HUES6 (cell line): ENCODE data around the gene SH3RF3.
A peak's percentile ranks its signal among the peaks of the same experiment; 100 is the strongest.
"Not testable (repeated sequence)": the region's sequence is repeated elsewhere in the genome, so short reads cannot be mapped to it uniquely, and the experiment has no call there.

ENCODE experiments used
- H3K27ac ChIP-seq: 2 replicates; pipeline ENCODE4 v1.7.0; 2013; ENCODE audit warnings: low read depth, mild to moderate bottlenecking, low read length, inconsistent platforms
- H3K27me3 ChIP-seq: 2 replicates; pipeline ENCODE4 v1.6.1; 2013; ENCODE audit warnings: low read length; ENCODE audit not compliant: control insufficient read depth, insufficient read depth
- H3K36me3 ChIP-seq: 2 replicates; pipeline ENCODE4 v1.6.1; 2013; ENCODE audit warnings: low read length; ENCODE audit not compliant: control insufficient read depth, insufficient read depth
- H3K4me1 ChIP-seq: 2 replicates; pipeline ENCODE4 v1.6.1; 2013; ENCODE audit warnings: low read length; ENCODE audit not compliant: control insufficient read depth, insufficient read depth
- H3K4me3 ChIP-seq: 2 replicates; pipeline ENCODE4 v1.5.1; 2013; ENCODE audit warnings: low read depth, low read length
- H3K9ac ChIP-seq: one replicate; pipeline ENCODE4 v1.6.1; 2013; ENCODE audit warnings: mild to moderate bottlenecking, low read length
- H3K9me3 ChIP-seq: 2 replicates; pipeline ENCODE4 v1.6.1; 2013; ENCODE audit warnings: low read depth, low read length; ENCODE audit not compliant: control insufficient read depth, insufficient read depth

SH3RF3 gene

DNA sequence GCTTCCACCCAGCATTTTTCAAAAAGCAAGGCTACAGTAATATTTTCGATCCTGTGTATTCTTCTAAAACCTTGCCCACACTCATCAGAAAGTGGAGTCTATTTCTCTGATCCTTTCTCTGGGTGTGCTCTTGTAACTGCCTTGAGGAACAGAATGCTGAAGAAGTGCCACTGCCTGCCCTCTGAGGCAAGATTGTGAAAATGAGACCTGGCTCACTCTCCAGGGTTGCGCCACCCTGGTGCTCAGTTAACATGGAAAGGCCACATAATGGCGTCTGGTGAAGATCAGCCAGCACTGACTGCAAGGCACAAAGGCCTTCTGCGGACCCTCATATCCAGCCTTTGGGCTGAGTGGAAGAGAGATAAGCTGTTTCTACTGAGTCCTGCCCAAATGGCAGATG lies 11.2 kb upstream of the SH3RF3 start:
- Histone ChIP-seq H3K36me3 (no peaks in the 10 kb centered on the region), H3K27ac (no peak overlapping the region), H3K4me3 (no peak overlapping the region), H3K4me1 (no peaks in the 10 kb centered on the region), H3K9ac (no peak overlapping the region), H3K9me3 (peaks cover 10% of the 10 kb centered on the region), H3K27me3 (no peaks in the 10 kb centered on the region)

DNA sequence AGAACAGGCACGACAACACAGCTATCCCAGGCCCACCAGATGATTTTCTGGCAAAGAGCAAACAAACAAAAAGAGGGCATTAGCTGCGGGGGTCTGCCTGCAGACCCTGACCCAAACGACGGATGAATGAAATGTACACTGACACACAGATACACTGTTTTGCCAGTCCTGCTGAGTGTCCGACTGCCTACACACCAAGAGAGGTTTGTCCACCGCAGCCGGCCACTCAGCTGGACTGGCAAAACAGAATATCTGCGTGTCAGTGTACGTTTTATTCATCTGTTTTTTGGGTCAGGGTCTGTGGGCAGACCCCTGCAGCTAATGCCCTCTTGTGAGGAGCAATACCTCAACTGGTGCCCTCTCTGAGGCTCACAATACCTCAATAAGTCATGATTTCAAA lies 10.7 kb upstream of the SH3RF3 start:
- H3K4me1 ChIP-seq = no peaks in the 10 kb centered on the region
- H3K9ac ChIP-seq = no peak overlapping the region
- no peaks in the 10 kb centered on the region for H3K27me3 ChIP-seq
- H3K4me3 ChIP-seq = no peak overlapping the region
- no peak overlapping the region for H3K27ac ChIP-seq
- peaks cover 10% of the 10 kb centered on the region for H3K9me3 ChIP-seq
- H3K36me3 ChIP-seq = no peaks in the 10 kb centered on the region

DNA sequence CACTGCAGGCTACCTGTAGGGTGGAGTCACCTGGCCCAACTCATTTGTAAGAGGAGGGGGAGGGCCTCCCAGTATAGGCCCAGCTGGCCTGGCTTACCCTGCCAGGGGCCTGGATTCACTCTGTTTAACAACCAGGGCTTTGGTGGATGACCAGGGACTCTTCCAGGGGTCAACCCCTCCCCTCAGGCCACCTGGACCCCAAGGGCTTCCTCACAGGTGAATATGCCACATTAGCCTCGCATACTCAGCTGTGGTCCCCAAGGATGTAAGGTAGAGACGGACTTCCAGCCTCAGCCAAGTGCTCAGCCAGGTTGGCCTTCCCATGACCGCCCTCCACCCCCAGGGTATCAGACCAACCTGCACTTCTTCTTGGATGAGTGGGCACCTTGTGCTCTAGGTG lies 8.8 kb upstream of the SH3RF3 start:
- Histone ChIP-seq H3K9me3 (peaks cover 10% of the 10 kb centered on the region), H3K27me3 (no peaks in the 10 kb centered on the region), H3K9ac (no peak overlapping the region), H3K36me3 (no peaks in the 10 kb centered on the region), H3K27ac (no peak overlapping the region), H3K4me3 (no peak overlapping the region), H3K4me1 (peaks cover 5% of the 10 kb centered on the region; the same call in 1 of the 2 replicates)

DNA sequence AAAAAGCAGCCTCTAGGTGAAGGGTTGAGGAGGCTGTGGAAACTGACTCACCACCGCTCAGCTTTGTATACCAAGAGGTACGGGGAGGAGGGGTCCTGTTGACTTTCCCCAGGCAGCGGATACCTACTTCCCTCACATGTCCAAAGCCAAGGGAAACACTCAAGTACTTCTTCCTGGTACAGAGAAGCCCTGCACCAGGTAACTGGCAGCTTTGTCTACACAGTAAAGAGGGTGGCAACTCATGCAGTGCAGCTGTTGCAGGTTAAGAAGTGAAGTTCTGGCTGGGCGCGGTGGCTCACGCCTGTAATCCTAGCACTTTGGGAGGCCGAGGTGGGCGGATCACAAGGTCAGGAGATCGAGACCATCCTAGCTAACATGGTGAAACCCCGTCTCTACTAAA lies 8.3 kb upstream of the SH3RF3 start:
- not testable (repeated sequence) for H3K27ac ChIP-seq, H3K4me3 ChIP-seq, H3K27me3 ChIP-seq, H3K36me3 ChIP-seq, H3K9me3 ChIP-seq, H3K9ac ChIP-seq, H3K4me1 ChIP-seq

DNA sequence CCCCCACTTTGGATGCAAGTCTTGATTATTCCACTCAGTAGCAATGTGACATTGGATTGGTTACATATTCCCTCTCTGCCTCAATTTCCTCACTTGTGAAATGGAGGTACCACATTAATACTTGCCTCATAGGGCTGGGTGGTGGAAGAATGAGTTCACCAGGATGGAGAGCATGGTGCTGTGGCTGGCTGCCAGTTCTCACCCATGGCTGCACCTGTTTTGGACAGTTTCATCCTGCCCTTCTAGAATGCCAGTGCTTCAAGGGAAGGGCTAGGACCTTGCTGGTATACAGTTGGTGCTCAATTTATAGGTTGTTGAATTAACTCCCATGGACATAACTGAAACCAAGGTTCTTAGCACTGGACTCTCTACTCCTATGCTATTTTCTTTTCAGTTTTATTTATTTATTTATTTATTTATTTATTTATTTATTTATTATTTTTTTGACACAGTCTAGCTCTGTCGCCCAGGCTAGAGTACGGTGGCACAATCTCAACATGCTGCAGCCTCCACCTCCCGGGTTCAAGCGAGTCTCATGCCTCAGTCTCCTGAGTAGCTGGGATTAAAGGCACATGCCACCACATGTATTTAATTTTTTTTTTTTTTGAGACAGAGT lies 5.3 kb upstream of the SH3RF3 start:
- Histone ChIP-seq H3K27me3 (peaks cover 11% of the 10 kb centered on the region), H3K9me3 (no peaks in the 10 kb centered on the region), H3K36me3 (no peaks in the 10 kb centered on the region), H3K9ac (no peak overlapping the region), H3K4me3 (no peak overlapping the region), H3K4me1 (peaks cover 9% of the 10 kb centered on the region; the same call in 1 of the 2 replicates), H3K27ac (no peak overlapping the region)

DNA sequence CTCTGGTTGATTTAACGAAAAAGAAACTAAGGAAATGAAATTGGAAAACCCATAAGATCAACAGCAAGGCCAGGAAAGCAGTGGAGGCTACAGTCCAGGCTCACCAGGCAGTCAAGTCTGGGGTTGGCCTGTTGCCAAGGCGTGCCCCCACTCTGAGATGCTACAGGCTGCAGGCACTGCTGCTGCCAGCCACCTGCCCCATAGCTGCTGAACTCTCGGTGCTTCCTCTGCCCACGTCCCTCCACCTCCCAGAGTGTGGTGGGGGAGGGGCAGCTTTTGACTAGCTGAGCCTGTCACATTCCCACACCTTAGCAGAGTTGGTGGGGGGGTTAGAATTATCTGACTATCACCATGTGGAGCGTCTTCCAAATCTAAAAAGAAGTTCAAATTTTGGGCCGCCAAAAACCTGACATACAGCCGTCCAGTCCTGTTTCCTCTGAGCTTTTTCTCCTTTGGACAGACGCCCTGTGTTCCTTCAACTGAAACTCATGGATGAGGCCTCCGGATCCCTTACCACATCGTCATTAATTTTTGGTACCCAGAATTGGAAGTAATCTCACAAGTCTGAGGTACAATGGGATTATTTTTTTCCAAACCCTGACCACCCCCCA lies 3.9 kb upstream of the SH3RF3 start:
- H3K9me3 ChIP-seq = no peaks in the 10 kb centered on the region
- no peak overlapping the region for H3K27ac ChIP-seq
- no peak overlapping the region for H3K4me3 ChIP-seq
- peaks cover 25% of the 10 kb centered on the region for H3K27me3 ChIP-seq
- H3K9ac ChIP-seq = no peak overlapping the region
- no peaks in the 10 kb centered on the region for H3K36me3 ChIP-seq
- peaks cover 12% of the 10 kb centered on the region; the same call in 1 of the 2 replicates for H3K4me1 ChIP-seq

DNA sequence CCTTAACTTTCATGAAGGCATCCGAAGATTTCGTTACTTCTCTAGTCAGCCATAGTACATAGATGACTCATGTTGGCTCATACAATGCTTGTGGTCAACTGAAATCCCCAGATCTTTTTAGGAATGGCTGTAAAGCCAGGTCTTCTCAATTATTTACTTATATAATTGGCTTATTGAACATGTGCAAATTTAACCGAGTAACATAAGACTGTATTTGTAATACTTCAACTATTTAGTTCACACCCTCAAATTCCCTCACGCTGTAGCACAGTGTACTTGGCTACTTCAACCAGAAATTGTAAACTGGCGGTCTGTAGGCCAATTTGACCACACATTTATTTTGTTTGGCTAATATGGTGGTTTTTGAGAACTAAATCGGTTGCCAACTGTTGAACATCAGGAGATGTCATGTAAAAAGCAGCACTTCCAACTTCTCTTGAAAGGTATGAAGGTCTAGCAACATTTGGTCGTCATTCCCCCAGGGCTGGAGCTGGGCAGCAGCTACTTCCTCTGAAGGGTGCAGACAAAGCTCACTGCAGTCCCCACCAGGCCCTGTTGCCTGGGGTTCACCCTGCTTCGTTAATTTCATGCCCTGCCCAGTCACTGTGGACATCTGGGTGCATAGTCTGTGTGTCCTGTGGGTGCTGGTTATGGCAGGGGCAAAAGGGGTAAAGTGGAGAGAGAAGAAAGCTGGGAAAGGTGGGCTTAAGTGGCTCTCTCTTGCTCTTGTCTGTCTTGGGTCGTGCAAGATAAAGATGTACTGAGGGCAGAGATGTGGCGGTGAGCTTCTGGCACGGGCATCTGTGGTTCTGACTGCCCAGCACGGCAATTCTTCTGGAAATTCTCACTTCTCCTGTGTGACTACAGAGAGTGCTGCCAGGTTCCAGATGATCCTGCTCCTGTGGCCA lies 3.2 kb upstream of the SH3RF3 start:
- H3K4me3 ChIP-seq = no peak overlapping the region
- H3K36me3 ChIP-seq = no peaks in the 10 kb centered on the region
- H3K27ac ChIP-seq = no peak overlapping the region
- no peaks in the 10 kb centered on the region for H3K9me3 ChIP-seq
- peaks cover 14% of the 10 kb centered on the region; the same call in 1 of the 2 replicates for H3K4me1 ChIP-seq
- H3K27me3 ChIP-seq = peaks cover 33% of the 10 kb centered on the region
- no peak overlapping the region for H3K9ac ChIP-seq

DNA sequence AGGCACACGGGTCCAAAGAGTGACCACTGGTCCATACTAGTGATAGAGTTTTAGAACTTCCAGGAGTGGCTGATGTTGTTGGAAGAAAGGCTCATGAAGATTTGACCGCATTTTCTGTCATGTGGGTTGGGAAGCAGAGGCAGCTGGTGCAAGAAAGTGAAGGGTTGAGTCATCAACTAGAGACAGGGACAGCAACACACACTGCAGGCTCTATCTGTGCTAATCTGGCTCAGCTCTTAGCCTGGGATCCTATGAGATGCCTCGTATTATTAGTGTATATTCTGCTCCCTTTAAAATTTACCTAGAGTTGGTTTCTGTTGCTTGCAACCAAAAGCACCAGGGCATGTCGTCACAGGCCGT lies 2.5 kb upstream of the SH3RF3 start:
- Histone ChIP-seq H3K9ac (no peak overlapping the region), H3K4me3 (no peak overlapping the region), H3K36me3 (no peaks in the 10 kb centered on the region), H3K27ac (no peak overlapping the region), H3K27me3 (peaks cover 39% of the 10 kb centered on the region), H3K9me3 (no peaks in the 10 kb centered on the region), H3K4me1 (peaks cover 14% of the 10 kb centered on the region; the same call in 1 of the 2 replicates)

DNA sequence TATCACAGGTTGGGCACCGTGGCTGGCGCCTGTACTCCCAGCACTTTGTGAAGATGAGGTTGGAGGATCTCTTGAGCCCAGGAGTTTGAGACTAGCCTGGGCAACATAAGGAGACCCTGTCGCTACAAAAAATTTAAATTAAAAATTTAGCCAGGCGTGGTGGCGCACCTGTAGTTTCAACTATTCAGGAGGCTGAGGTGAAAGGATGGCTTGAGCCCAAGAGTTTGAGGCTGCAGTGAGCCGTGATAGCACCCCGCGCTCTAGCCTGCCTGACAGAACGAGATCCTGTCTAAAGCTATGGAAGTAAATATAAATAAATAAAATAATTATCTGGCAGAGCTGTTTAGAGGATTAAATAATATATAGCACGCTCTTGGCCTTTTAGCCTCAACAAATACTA lies 1.4 kb upstream of the SH3RF3 start:
- Histone ChIP-seq H3K4me3 (0 out of 2 replicates have a peak overlapping the region, but pooled peaks have one; percentile 75), H3K27ac (no peak overlapping the region), H3K9ac (no peak overlapping the region), H3K36me3 (no peaks in the 10 kb centered on the region), H3K4me1 (peaks cover 16% of the 10 kb centered on the region; the same call in 1 of the 2 replicates), H3K27me3 (peaks cover 50% of the 10 kb centered on the region), H3K9me3 (no peaks in the 10 kb centered on the region)

DNA sequence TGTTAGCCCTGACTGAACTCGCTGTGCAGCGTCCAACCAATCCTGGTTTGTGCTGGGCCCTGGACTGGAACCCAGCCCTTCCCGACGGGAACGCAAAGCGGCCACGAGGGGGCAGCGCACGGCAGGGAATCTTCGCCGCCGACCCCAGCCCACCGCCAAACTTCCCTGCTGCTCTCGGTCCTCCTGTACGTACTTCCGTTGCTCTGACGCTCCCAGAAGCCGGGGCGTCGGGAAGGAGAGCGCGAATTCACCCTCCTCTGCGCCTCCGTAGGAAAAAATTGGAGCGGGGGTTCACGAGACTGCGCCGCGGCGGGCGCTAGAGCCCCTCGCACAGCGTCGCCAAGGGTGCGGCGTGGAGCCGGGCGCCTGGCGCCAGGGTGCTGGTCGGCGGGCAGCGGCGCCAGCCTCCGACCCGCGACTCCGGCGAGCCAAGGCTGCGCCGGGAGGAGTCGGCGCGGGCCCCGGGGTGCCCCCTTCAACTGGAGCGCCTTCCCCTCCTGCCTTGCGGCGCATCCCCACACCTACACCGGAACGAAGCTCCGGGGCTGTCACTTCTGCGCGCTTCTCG lies 873 bp upstream of the SH3RF3 start:
- Histone ChIP-seq H3K9ac (no peak overlapping the region), H3K36me3 (no peaks in the 10 kb centered on the region), H3K27ac (no peak overlapping the region), H3K27me3 (peaks cover 55% of the 10 kb centered on the region), H3K9me3 (no peaks in the 10 kb centered on the region), H3K4me3 (peak overlapping the region; percentile 75), H3K4me1 (peaks cover 16% of the 10 kb centered on the region; the same call in 1 of the 2 replicates)
